Measurements from ENCODE around the gene SLIT3.

DNA sequence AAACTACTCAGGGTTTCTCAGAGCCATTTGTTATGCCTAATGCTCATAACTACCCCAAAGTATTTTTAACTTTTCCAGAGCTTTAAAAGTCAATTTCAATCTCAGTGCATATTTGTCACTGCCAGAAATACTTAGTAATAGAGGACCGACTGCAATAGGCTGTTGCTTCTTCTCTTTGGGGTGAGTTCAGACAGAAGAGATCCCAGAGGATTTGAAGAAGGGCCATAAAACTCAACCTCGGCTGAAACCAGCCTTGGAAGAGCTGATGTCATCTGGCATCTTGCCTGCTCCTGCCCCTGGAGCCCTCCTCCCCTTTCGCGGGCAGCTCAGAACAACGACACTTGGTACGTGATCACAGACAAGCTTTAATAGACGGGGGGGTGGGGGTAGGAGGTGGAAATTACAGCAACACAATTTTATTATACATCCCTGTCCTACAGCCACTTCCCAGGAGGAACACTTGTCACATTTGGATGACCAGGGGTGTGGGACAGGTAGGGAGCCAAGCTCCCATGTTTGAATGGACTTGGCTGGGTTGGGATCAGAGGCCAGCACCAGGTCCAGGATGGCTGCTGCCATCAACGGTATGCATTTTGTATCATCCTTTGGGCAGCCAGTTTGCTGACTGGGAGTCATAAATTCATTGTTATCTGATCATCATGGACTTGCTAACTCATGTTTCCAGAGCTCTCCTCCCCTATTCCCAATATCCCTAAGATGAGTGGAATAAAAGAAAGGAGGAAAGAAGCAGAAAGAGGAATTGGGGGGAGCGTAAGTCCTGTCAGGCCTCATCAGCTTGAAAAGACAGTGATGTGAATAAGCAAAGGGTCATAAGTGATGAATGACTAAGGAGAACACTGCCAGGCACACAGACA is 535.2 kb downstream of the SLIT3 start:
- TF ChIP-seq, protein P1, sequence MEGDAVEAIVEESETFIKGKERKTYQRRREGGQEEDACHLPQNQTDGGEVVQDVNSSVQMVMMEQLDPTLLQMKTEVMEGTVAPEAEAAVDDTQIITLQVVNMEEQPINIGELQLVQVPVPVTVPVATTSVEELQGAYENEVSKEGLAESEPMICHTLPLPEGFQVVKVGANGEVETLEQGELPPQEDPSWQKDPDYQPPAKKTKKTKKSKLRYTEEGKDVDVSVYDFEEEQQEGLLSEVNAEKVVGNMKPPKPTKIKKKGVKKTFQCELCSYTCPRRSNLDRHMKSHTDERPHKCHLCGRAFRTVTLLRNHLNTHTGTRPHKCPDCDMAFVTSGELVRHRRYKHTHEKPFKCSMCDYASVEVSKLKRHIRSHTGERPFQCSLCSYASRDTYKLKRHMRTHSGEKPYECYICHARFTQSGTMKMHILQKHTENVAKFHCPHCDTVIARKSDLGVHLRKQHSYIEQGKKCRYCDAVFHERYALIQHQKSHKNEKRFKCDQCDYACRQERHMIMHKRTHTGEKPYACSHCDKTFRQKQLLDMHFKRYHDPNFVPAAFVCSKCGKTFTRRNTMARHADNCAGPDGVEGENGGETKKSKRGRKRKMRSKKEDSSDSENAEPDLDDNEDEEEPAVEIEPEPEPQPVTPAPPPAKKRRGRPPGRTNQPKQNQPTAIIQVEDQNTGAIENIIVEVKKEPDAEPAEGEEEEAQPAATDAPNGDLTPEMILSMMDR (IDR thresholded peaks at IDR 0.05; ENCODE audit: low read depth, low read length): no peak
- no peak for TF ChIP-seq POLR2A (IDR thresholded peaks at IDR 0.05; ENCODE audit: extremely low read depth, insufficient read length)
- TF ChIP-seq, protein P2, sequence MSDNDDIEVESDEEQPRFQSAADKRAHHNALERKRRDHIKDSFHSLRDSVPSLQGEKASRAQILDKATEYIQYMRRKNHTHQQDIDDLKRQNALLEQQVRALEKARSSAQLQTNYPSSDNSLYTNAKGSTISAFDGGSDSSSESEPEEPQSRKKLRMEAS (IDR thresholded peaks at IDR 0.05; ENCODE audit: low read depth, low read length): no peak
- no peak for TF ChIP-seq MYC (IDR thresholded peaks at IDR 0.05; ENCODE audit: low read depth, low read length)

All from NB4 (cell line).